ENCODE measurements around the gene OVAAL. TPM values are rescaled to one million over a fixed set of nuclear protein-coding genes. Genes with fewer than 3 reads are reported as not detected.

OVAAL gene
- total and polyA plus RNA-seq, 9 of the 15 experiments (the other 6 are each of a cell fraction or from before 2014, with no cell fraction given): 0.04 to 0.18 (median 0.08) TPM; not detected in 4

GRCh38 chr1:180609643-180610555 lies 51.1 kb downstream of the OVAAL start (continued):
- TF ChIP-seq NONO (IDR thresholded peaks at IDR 0.05; ENCODE audit: low read depth in 2 of 2, low read length in 1 of 2) (peak in 1 of 2 experiments; percentile 59; a peak in 1 of 4 replicates), ZBTB26 (CRISPR knock-in tag; IDR thresholded peaks at IDR 0.05) (0 out of 2 replicates have a peak, but pooled peaks have one; percentile 44), C11orf30 (IDR thresholded peaks at IDR 0.05; ENCODE audit: low read depth) (no peak), MBD2 (IDR thresholded peaks at IDR 0.05; ENCODE audit: borderline replicate concordance, low read depth) (no peak; the same call in 1 of the 2 replicates), ZNF431 (CRISPR knock-in tag; IDR thresholded peaks at IDR 0.05) (no peak), EGR1 (conservative IDR thresholded peaks at IDR 0.05) (no peak), PBX2 (CRISPR knock-in tag; IDR thresholded peaks at IDR 0.05; ENCODE audit: low read depth) (no peak), PBX2 (tag; conservative IDR thresholded peaks at IDR 0.05; ENCODE audit: low read depth) (no peak)
- TF ChIP-seq, protein P1, sequence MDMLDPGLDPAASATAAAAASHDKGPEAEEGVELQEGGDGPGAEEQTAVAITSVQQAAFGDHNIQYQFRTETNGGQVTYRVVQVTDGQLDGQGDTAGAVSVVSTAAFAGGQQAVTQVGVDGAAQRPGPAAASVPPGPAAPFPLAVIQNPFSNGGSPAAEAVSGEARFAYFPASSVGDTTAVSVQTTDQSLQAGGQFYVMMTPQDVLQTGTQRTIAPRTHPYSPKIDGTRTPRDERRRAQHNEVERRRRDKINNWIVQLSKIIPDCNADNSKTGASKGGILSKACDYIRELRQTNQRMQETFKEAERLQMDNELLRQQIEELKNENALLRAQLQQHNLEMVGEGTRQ (CRISPR knock-in tag; IDR thresholded peaks at IDR 0.05): peak; percentile 98
